Nephron progenitor cell (in vitro differentiated cells): ENCODE results near the gene NEIL1.
A peak's percentile ranks its signal among the peaks of the same experiment; 100 is the strongest.

ENCODE experiments used
- DNase-seq: peaks from one replicate; pipeline ENCODE4 v3.0.0; 2021
- H3K27ac Mint-ChIP-seq: 2 replicates; pipeline ENCODE4 v1.8.0; 2021; ENCODE audit warnings: mild to moderate bottlenecking, moderate library complexity, mixed read lengths
- H3K27me3 Mint-ChIP-seq: 2 replicates; pipeline ENCODE4 v1.8.0; 2021; ENCODE audit warnings: mild to moderate bottlenecking, low read depth, mixed read lengths; ENCODE audit not compliant: poor library complexity
- H3K36me3 Mint-ChIP-seq: 2 replicates; pipeline ENCODE4 v1.8.0; 2021; ENCODE audit warnings: low read depth, mixed read lengths
- H3K4me1 Mint-ChIP-seq: 2 replicates; pipeline ENCODE4 v1.8.0; 2021; ENCODE audit warnings: mixed read lengths
- H3K4me3 Mint-ChIP-seq: 2 replicates; pipeline ENCODE4 v1.8.0; 2021; ENCODE audit warnings: mild to moderate bottlenecking, moderate library complexity, mixed read lengths
- H3K9me3 Mint-ChIP-seq: 2 replicates; pipeline ENCODE4 v1.8.0; 2021; ENCODE audit warnings: mild to moderate bottlenecking, moderate library complexity, mixed read lengths
- CTCF ChIP-seq: fragments of 200-600 bp; sonication (generic); IDR thresholded peaks from 2 replicates; pipeline ENCODE4 v1.5.0; 2021; ENCODE audit warnings: antibody characterized with exemption

The NEIL1 gene

GRCh38 chr15:75363786-75364185 is 16.9 kb downstream of the NEIL1 start:
- no peak for TF ChIP-seq CTCF
- Mint-ChIP-seq H3K4me3 (no peak overlapping the region), H3K36me3 (peaks cover 5% of the 10 kb centered on the region), H3K9me3 (no peaks in the 10 kb centered on the region), H3K27me3 (no peaks in the 10 kb centered on the region), H3K27ac (no peak overlapping the region), H3K4me1 (peaks cover 3% of the 10 kb centered on the region)
- no peak for DNase-seq

GRCh38 chr15:75364881-75365280 is 18.0 kb downstream of the NEIL1 start:
- no peaks in the 10 kb centered on the region for H3K9me3 Mint-ChIP-seq
- peaks cover 5% of the 10 kb centered on the region for H3K36me3 Mint-ChIP-seq
- H3K27ac Mint-ChIP-seq, result no peak overlapping the region
- DNase-seq, result no peak
- no peak for TF ChIP-seq CTCF
- no peaks in the 10 kb centered on the region for H3K27me3 Mint-ChIP-seq
- peaks cover 14% of the 10 kb centered on the region for H3K4me1 Mint-ChIP-seq
- no peak overlapping the region for H3K4me3 Mint-ChIP-seq

- no peak for TF ChIP-seq CTCF
- Mint-ChIP-seq H3K4me3 (no peak overlapping the region), H3K27me3 (no peaks in the 10 kb centered on the region), H3K36me3 (peaks cover 8% of the 10 kb centered on the region), H3K4me1 (peaks cover 15% of the 10 kb centered on the region), H3K9me3 (no peaks in the 10 kb centered on the region), H3K27ac (no peak overlapping the region)
- DNase-seq, result no peak
These were observed 19.3 kb downstream of the NEIL1 start for GRCh38 chr15:75366163-75366562.

- DNase-seq, result no peak
- Mint-ChIP-seq H3K36me3 (peaks cover 17% of the 10 kb centered on the region), H3K27ac (no peak overlapping the region), H3K4me3 (peak overlapping the region; percentile 23), H3K9me3 (no peaks in the 10 kb centered on the region), H3K4me1 (peaks cover 15% of the 10 kb centered on the region), H3K27me3 (no peaks in the 10 kb centered on the region)
- TF ChIP-seq CTCF, result no peak
These were observed 20.2 kb downstream of the NEIL1 start for GRCh38 chr15:75367006-75367405.

GRCh38 chr15:75367406-75367912 is 20.6 kb downstream of the NEIL1 start:
- Mint-ChIP-seq H3K4me3 (peak overlapping the region; percentile 92), H3K27me3 (no peaks in the 10 kb centered on the region), H3K27ac (peak overlapping the region; percentile 92), H3K4me1 (peaks cover 15% of the 10 kb centered on the region), H3K9me3 (no peaks in the 10 kb centered on the region), H3K36me3 (peaks cover 17% of the 10 kb centered on the region)
- DNase-seq, result no peak
- no peak for TF ChIP-seq CTCF

- peak; percentile 48 for TF ChIP-seq CTCF
- H3K36me3 Mint-ChIP-seq, result peaks cover 21% of the 10 kb centered on the region
- peak within 1 kb of the TSS; percentile 92 for H3K4me3 Mint-ChIP-seq
- peaks cover 15% of the 10 kb centered on the region for H3K4me1 Mint-ChIP-seq
- H3K9me3 Mint-ChIP-seq, result no peaks in the 10 kb centered on the region
- DNase-seq, result peak; percentile 94
- H3K27me3 Mint-ChIP-seq, result no peaks in the 10 kb centered on the region
- H3K27ac Mint-ChIP-seq, result peak within 1 kb of the TSS; percentile 98
These were observed 21.3 kb downstream of the NEIL1 start, which contains the start of gene MAN2C1 for GRCh38 chr15:75367913-75368688. Gene MAN2C1 (minus strand): TSS chr15:75368607. CDS start chr15:75368583, 24 bp downstream.
